HepG2 (cell line): ENCODE measurements around the gene FOXN3. TPM values are rescaled to one million over a fixed set of nuclear protein-coding genes. Genes with fewer than 3 reads are reported as not detected.
A peak's percentile ranks its signal among the peaks of the same experiment; 100 is the strongest.

Experiments
- HDAC1 ChIP-seq: sonication (generic); formaldehyde crosslinking; IDR thresholded peaks from 2 replicates; pipeline ENCODE4 v1.5.1; 2020; ENCODE audit warnings: mild to moderate bottlenecking, missing genetic modification reagents
- MYC ChIP-seq: sonication (generic); formaldehyde crosslinking; IDR thresholded peaks from 2 replicates; pipeline ENCODE4 v1.9.0; 2021; ENCODE audit warnings: missing genetic modification reagents, borderline replicate concordance
- PAXIP1 ChIP-seq: sonication (generic); formaldehyde crosslinking; conservative IDR thresholded peaks from 2 replicates; pipeline ENCODE4 v1.4.0; 2020; ENCODE audit warnings: mild to moderate bottlenecking, missing genetic modification reagents, moderate library complexity
- SOX13 ChIP-seq, 3 experiments: fragments of 450-650 bp in 1 of 3; sonication (generic) in 1 of 3; formaldehyde crosslinking in 1 of 3; IDR thresholded peaks in 2 of 3; conservative IDR thresholded peaks in 1 of 3; 2 replicates each; pipeline versions ENCODE4 v1.5.0 to v1.6.1; 2016 to 2020; ENCODE audit warnings: antibody characterized with exemption in 1 of 3, mild to moderate bottlenecking in 1 of 3, missing compliant biosample characterization in 1 of 3, missing genetic modification reagents in 1 of 3, moderate library complexity in 1 of 3
- TOE1 ChIP-seq: sonication (generic); formaldehyde crosslinking; IDR thresholded peaks from 2 replicates; pipeline ENCODE4 v1.4.0; 2020; ENCODE audit warnings: mild to moderate bottlenecking, missing genetic modification reagents
- polyA plus RNA-seq, 8 experiments: library from polyadenylated mRNA; depleted of rRNA in 3 of 8; stranded (reverse) in 7 of 8; unstranded in 1 of 8; fragments of >200 nt; fragmentation: Illumina TruSeq in 4 of 8; extraction: Trizol in 4 of 8; gene quantifications; 2 replicates each; pipeline versions ENCODE4 v1.2.1 to v1.2.3, GENCODE V29; 2011 to 2016; ENCODE audit warnings: low read depth in 4 of 8, missing spikeins in 1 of 8, mixed read lengths in 1 of 8; ENCODE audit not compliant: insufficient read depth in 1 of 8
- total RNA-seq, 5 experiments: library from RNA; depleted of rRNA; stranded (reverse); fragments of >200 nt; fragmentation: Illumina TruSeq; extraction: Trizol; gene quantifications; 2 replicates each; pipeline ENCODE4 v1.2.3, GENCODE V29; 2016; ENCODE audit warnings: low read depth in 1 of 5
- TF ChIP-seq, protein P1 (sequence below): sonication (generic); formaldehyde crosslinking; IDR thresholded peaks from 2 replicates; pipeline ENCODE4 v1.5.1; 2020; ENCODE audit warnings: mild to moderate bottlenecking, missing genetic modification reagents, borderline replicate concordance

Gene FOXN3
- total and polyA plus RNA-seq, 2 of the 13 experiments (the other 11 are each of a cell fraction or from before 2014, with no cell fraction given) = 32.4 to 70.2 TPM

DNA sequence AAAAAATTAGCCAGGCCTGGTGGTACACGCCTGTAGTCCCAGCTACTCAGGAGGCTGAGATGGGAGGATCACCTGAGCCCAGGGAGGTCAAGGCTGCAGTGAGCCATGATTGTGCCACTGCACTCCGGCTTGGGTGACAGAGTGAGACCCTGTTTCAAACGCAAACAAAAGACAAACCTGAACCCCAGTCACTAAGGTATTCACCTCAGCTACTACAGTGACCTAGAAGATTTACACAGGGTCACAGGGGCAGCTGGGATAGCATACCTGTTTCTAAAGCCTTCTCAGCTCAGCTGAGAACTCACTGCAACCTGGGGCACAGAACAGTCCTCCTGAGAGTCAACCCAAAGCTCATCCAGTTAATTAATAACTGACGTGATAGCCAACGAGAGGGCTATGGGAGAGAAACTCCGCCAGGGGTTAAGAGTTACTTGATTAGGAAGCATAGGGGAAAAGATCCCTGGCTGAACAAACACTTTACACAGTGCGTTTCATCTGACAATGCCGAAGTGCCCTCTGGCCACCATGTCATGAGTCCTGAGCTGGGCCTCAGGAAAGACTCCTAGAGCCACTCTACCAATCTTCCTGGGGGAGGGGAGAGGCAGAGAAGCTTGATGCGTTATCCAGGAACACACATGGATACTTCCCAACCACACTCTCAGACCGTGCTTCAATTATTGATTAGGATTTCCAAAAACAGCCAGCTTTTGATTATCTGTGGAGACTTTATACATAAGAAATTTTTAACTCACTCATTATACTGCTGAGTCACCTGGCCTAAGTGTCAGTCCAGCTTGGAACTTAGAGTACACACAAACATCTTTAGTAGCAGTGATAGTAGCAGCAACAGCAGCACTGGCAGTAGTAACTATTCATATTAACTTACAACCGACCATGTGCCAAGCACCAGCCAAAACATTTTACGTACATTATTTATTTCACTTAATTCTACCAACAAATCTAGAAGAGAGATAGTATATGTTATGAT is 48.2 kb downstream of the FOXN3 start (continued):
- no peak for TF ChIP-seq SOX13 (IDR thresholded peaks at IDR 0.05)
- TF ChIP-seq SOX13 (CRISPR knock-in tag; conservative IDR thresholded peaks at IDR 0.05 in 1 of 2, IDR thresholded peaks at IDR 0.05 in 1 of 2) = peak in 1 of 2 experiments; percentile 83; a peak in 2 of 4 replicates
- TF ChIP-seq MYC (CRISPR knock-in tag) = peak; percentile 65; the same call in 1 of the 2 replicates
- TF ChIP-seq, protein P1, sequence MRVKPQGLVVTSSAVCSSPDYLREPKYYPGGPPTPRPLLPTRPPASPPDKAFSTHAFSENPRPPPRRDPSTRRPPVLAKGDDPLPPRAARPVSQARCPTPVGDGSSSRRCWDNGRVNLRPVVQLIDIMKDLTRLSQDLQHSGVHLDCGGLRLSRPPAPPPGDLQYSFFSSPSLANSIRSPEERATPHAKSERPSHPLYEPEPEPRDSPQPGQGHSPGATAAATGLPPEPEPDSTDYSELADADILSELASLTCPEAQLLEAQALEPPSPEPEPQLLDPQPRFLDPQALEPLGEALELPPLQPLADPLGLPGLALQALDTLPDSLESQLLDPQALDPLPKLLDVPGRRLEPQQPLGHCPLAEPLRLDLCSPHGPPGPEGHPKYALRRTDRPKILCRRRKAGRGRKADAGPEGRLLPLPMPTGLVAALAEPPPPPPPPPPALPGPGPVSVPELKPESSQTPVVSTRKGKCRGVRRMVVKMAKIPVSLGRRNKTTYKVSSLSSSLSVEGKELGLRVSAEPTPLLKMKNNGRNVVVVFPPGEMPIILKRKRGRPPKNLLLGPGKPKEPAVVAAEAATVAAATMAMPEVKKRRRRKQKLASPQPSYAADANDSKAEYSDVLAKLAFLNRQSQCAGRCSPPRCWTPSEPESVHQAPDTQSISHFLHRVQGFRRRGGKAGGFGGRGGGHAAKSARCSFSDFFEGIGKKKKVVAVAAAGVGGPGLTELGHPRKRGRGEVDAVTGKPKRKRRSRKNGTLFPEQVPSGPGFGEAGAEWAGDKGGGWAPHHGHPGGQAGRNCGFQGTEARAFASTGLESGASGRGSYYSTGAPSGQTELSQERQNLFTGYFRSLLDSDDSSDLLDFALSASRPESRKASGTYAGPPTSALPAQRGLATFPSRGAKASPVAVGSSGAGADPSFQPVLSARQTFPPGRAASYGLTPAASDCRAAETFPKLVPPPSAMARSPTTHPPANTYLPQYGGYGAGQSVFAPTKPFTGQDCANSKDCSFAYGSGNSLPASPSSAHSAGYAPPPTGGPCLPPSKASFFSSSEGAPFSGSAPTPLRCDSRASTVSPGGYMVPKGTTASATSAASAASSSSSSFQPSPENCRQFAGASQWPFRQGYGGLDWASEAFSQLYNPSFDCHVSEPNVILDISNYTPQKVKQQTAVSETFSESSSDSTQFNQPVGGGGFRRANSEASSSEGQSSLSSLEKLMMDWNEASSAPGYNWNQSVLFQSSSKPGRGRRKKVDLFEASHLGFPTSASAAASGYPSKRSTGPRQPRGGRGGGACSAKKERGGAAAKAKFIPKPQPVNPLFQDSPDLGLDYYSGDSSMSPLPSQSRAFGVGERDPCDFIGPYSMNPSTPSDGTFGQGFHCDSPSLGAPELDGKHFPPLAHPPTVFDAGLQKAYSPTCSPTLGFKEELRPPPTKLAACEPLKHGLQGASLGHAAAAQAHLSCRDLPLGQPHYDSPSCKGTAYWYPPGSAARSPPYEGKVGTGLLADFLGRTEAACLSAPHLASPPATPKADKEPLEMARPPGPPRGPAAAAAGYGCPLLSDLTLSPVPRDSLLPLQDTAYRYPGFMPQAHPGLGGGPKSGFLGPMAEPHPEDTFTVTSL (CRISPR knock-in tag) = no peak; the same call in 1 of the 2 replicates
- peak; percentile 92 for TF ChIP-seq PAXIP1 (CRISPR knock-in tag)
- TF ChIP-seq TOE1 (CRISPR knock-in tag) = no peak
- TF ChIP-seq HDAC1 (CRISPR knock-in tag) = peak; percentile 77
- TF ChIP-seq, all 625 proteins: peak for 211
